Kidney (tissue), 14 donors: ENCODE data around the gene EPB41L5. TPM values are rescaled to one million over a fixed set of nuclear protein-coding genes. Genes with fewer than 3 reads are reported as not detected.

Source experiments
- DNase-seq, 5 donors: peaks; one replicate each; pipeline ENCODE4 v3.0.0-alpha.2; 2013 to 2020
- FAIRE-seq: peaks from 2 replicates; lab custom pipeline; 2012; peaks lifted over from hg19 to GRCh38; lab: Jason Lieb, UNC
- H3K27ac ChIP-seq, 2 donors: one replicate each; pipeline ENCODE4 v1.7.0; 2013; ENCODE audit warnings: low read depth in 2 of 2, low read length in 2 of 2, inconsistent platforms in 1 of 2
- H3K27me3 ChIP-seq: one replicate; pipeline ENCODE4 v1.7.1; 2013; ENCODE audit warnings: low read length, inconsistent platforms; ENCODE audit not compliant: control insufficient read depth, insufficient read depth
- H3K36me3 ChIP-seq, 3 donors: one replicate each; pipeline versions ENCODE4 v1.7.0 to v1.7.1; 2013; ENCODE audit warnings: low read length in 3 of 3, control low read depth in 1 of 3, inconsistent platforms in 1 of 3; ENCODE audit not compliant: insufficient read depth in 3 of 3, control insufficient read depth in 2 of 3
- H3K4me1 ChIP-seq, 3 donors: one replicate each; pipeline versions ENCODE4 v1.7.0 to v1.7.1; 2013; ENCODE audit warnings: low read length in 3 of 3, inconsistent platforms in 1 of 3, low read depth in 1 of 3; ENCODE audit not compliant: control insufficient read depth in 2 of 3, insufficient read depth in 2 of 3
- H3K4me3 ChIP-seq, 3 donors: one replicate each; pipeline versions ENCODE4 v1.7.0 to v1.8.1; 2013; ENCODE audit warnings: low read length in 3 of 3, control low read depth in 1 of 3, inconsistent platforms in 1 of 3
- H3K9ac ChIP-seq, 3 donors: one replicate each; pipeline versions ENCODE4 v1.7.0 to v1.7.1; 2013; ENCODE audit warnings: low read length in 3 of 3, control low read depth in 1 of 3, inconsistent platforms in 1 of 3
- H3K9me3 ChIP-seq, 3 donors: one replicate each; pipeline versions ENCODE4 v1.7.0 to v1.7.1; 2013; ENCODE audit warnings: low read length in 3 of 3, control low read depth in 1 of 3, inconsistent platforms in 1 of 3; ENCODE audit not compliant: control insufficient read depth in 2 of 3, insufficient read depth in 1 of 3
- CTCF ChIP-seq: IDR thresholded peaks from 3 replicates; pipeline ENCODE4 v1.5.1; 2012; ENCODE audit warnings: mild to moderate bottlenecking, moderate library complexity, borderline replicate concordance; ENCODE audit not compliant: insufficient read depth; ENCODE audit errors: extremely low read depth
- intact Hi-C: fragments of 100-400 bp; cut with DNase I; formaldehyde crosslinking; loops from one replicate; pipeline ENCODE4 v1.11.1; 2022
- polyA plus RNA-seq: library from polyadenylated mRNA; stranded (reverse); fragments of 350-450 nt; fragmentation: Illumina TruSeq; extraction: RNeasy Lipid Tissue Mini Kit (QIAGEN cat#74804); gene quantifications from one replicate; pipeline ENCODE4 v1.2.3, GENCODE V29; 2014; ENCODE audit warnings: low read depth, low replicate concordance; ENCODE audit not compliant: insufficient read depth
- total RNA-seq: library from RNA; stranded (reverse); fragmentation: NEBNext Ultra II Directional; extraction: Animal tissue kit (Norgen Biotek cat#: 25700); gene quantifications from one replicate; pipeline ENCODE4 v1.2.1, GENCODE V29; 2021
- donor health status: control.
- donor health status: control.
- donor health status: control.
- donor health status: control.
- donor health status: control.
- donor health status: DM: yes; HTN: yes; CAD: no.
- donor health status: Normal renal cell carcinoma (clear cell type).

Gene EPB41L5
- total and polyA plus RNA-seq, 2 donors from 2014 or later = 28.2 to 49.4 TPM

- H3K9ac ChIP-seq = no peak overlapping the region
- H3K9me3 ChIP-seq = peaks cover 0 to 3% (median 0%) of the 10 kb centered on the region in 3 donors
- no peaks in the 10 kb centered on the region for H3K27me3 ChIP-seq
- DNase-seq (peak in 1 of 5 donors; percentile 18), FAIRE-seq (no peak)
- H3K36me3 ChIP-seq = no peaks in the 10 kb centered on the region
- TF ChIP-seq CTCF = no peak
- H3K4me3 ChIP-seq = no peak overlapping the region
- H3K27ac ChIP-seq = no peak overlapping the region
- no peaks in the 10 kb centered on the region for H3K4me1 ChIP-seq
- intact Hi-C loops = no loop called here
Measured at GRCh38 chr2:120052597-120052996, 39.7 kb downstream of the EPB41L5 start.

GRCh38 chr2:120053891-120054290 lies 41.0 kb downstream of the EPB41L5 start:
- H3K27ac ChIP-seq = no peak overlapping the region
- H3K9me3 ChIP-seq = peaks cover 0 to 3% (median 0%) of the 10 kb centered on the region in 3 donors
- H3K9ac ChIP-seq = no peak overlapping the region
- no peak for TF ChIP-seq CTCF
- FAIRE-seq (no peak), DNase-seq (no peak)
- H3K4me1 ChIP-seq = no peaks in the 10 kb centered on the region
- no peaks in the 10 kb centered on the region for H3K36me3 ChIP-seq
- no peak overlapping the region for H3K4me3 ChIP-seq
- no peaks in the 10 kb centered on the region for H3K27me3 ChIP-seq
- intact Hi-C loops = no loop called here

GRCh38 chr2:120059483-120059882 lies 46.6 kb downstream of the EPB41L5 start:
- no peak overlapping the region for H3K9ac ChIP-seq
- H3K4me1 ChIP-seq = no peaks in the 10 kb centered on the region
- no peak for TF ChIP-seq CTCF
- H3K27me3 ChIP-seq = no peaks in the 10 kb centered on the region
- H3K27ac ChIP-seq = no peak overlapping the region
- H3K36me3 ChIP-seq = no peaks in the 10 kb centered on the region
- intact Hi-C loops = no loop called here
- FAIRE-seq = no peak
- peak in 1 of 5 donors; percentile 10 for DNase-seq
- H3K4me3 ChIP-seq = no peak overlapping the region
- H3K9me3 ChIP-seq = peaks cover 0 to 3% (median 0%) of the 10 kb centered on the region in 3 donors

GRCh38 chr2:120060088-120060623 lies 47.3 kb downstream of the EPB41L5 start:
- Histone ChIP-seq H3K9ac (no peak overlapping the region), H3K27ac (no peak overlapping the region), H3K27me3 (no peaks in the 10 kb centered on the region), H3K4me1 (no peaks in the 10 kb centered on the region), H3K4me3 (no peak overlapping the region), H3K9me3 (peaks cover 0 to 3% (median 0%) of the 10 kb centered on the region in 3 donors), H3K36me3 (no peaks in the 10 kb centered on the region)
- TF ChIP-seq CTCF = no peak
- FAIRE-seq (no peak), DNase-seq (no peak)
- intact Hi-C loops = no loop called here
